PC-9 (cell line): ENCODE data around the gene GP1BB. TPM values are rescaled to one million over a fixed set of nuclear protein-coding genes. Genes with fewer than 3 reads are reported as not detected.

Source experiments
- BruUV-seq: library from RNA; stranded (reverse); fragments of 400-500 nt; replicated peaks from 2 replicates; lab custom pipeline; 2021; lab: Mats Ljungman, UMichigan
- CTCF ChIA-PET: fragments of 300-600 bp; sonication (Branson Sonifier 250); formaldehyde crosslinking; loops from one replicate; lab custom pipeline; 2022; ENCODE audit warnings: antibody characterized with exemption; lab: Charles Lee
- POLR2A ChIA-PET: fragments of 300-600 bp; sonication (Branson Sonifier 250); formaldehyde crosslinking; loops from one replicate; lab custom pipeline; 2022; ENCODE audit warnings: antibody characterized with exemption; ENCODE audit not compliant: unreplicated experiment; lab: Charles Lee
- DNase-seq, 2 experiments: peaks; one replicate each; pipeline versions ENCODE4 v3.0.0 to v3.0.0-alpha.2; 2015 to 2022; ENCODE audit warnings: mixed read lengths in 1 of 2
- H2AFZ ChIP-seq: fragments of 200-600 bp; sonication (generic); 2 replicates; pipeline ENCODE4 v1.8.1; 2017; ENCODE audit warnings: antibody characterized with exemption
- H3F3A ChIP-seq: fragments of 200-600 bp; sonication (generic); 2 replicates; pipeline ENCODE4 v1.8.1; 2017; ENCODE audit warnings: antibody characterized with exemption, mild to moderate bottlenecking, low read depth; ENCODE audit not compliant: insufficient read depth
- H3K27ac ChIP-seq: fragments of 200-600 bp; sonication (generic); 2 replicates; pipeline ENCODE4 v1.6.1; 2016; ENCODE audit warnings: mixed run types
- H3K27me3 ChIP-seq: fragments of 200-600 bp; sonication (generic); 2 replicates; pipeline ENCODE4 v1.6.1; 2016; ENCODE audit warnings: low read depth, mixed run types; ENCODE audit not compliant: insufficient read depth
- H3K36me3 ChIP-seq: fragments of 200-600 bp; sonication (generic); 2 replicates; pipeline ENCODE4 v1.6.1; 2016; ENCODE audit warnings: low read depth, mixed run types
- H3K4me1 ChIP-seq: fragments of 200-600 bp; sonication (generic); replicated peaks from 2 replicates; pipeline ENCODE4 v1.6.1; 2016; ENCODE audit warnings: mixed run types; ENCODE audit not compliant: insufficient read depth
- H3K4me2 ChIP-seq: fragments of 200-600 bp; sonication (generic); 2 replicates; pipeline ENCODE4 v1.6.1; 2017; ENCODE audit warnings: mixed run types
- H3K4me3 ChIP-seq: fragments of 200-600 bp; sonication (generic); 2 replicates; pipeline ENCODE4 v1.6.1; 2016; ENCODE audit warnings: mixed run types
- H3K79me2 ChIP-seq: fragments of 200-600 bp; sonication (generic); 2 replicates; pipeline ENCODE4 v1.6.1; 2017; ENCODE audit warnings: low read depth, mixed run types
- H3K9me2 ChIP-seq: fragments of 200-600 bp; sonication (generic); 2 replicates; pipeline ENCODE4 v1.8.1; 2017; ENCODE audit warnings: mild to moderate bottlenecking; ENCODE audit not compliant: insufficient read depth
- H3K9me3 ChIP-seq: fragments of 200-600 bp; sonication (generic); 2 replicates; pipeline ENCODE4 v1.8.1; 2016; ENCODE audit warnings: low read depth; ENCODE audit not compliant: insufficient read depth
- H4K20me1 ChIP-seq: fragments of 200-600 bp; sonication (generic); 2 replicates; pipeline ENCODE4 v1.8.1; 2017; ENCODE audit not compliant: insufficient read depth
- CTCF ChIP-seq: fragments of 200-600 bp; sonication (generic); conservative IDR thresholded peaks from 2 replicates; pipeline ENCODE4 v1.6.1; 2017; ENCODE audit warnings: mixed run types, antibody characterized with exemption, mild to moderate bottlenecking, moderate library complexity
- EZH2 ChIP-seq: fragments of 200-600 bp; sonication (generic); IDR thresholded peaks from 2 replicates; pipeline ENCODE4 v1.8.0; 2017; ENCODE audit warnings: antibody characterized with exemption, low read depth
- intact Hi-C: fragments of 100-400 bp; cut with micrococcal nuclease; formaldehyde crosslinking; loops from one replicate; pipeline ENCODE4 v1.10.0; 2022; ENCODE audit not compliant: unreplicated experiment
- total RNA-seq: library from RNA; stranded (reverse); gene quantifications from 2 replicates; pipeline ENCODE4 v1.2.3, GENCODE V29; 2021

The GP1BB gene
- total RNA-seq, 1 experiment from 2014 or later: 0.35 TPM

GRCh38 chr22:19737846-19738663 is 14.7 kb downstream of the GP1BB start:
- Histone ChIP-seq H3K36me3 (no peaks in the 10 kb centered on the region), H3K9me3 (no peaks in the 10 kb centered on the region), H3K27ac (no peak overlapping the region), H3K79me2 (no peaks in the 10 kb centered on the region), H3K4me3 (no peak overlapping the region), H2AFZ (no peak overlapping the region), H3K27me3 (no peaks in the 10 kb centered on the region), H3K4me1 (no peaks in the 10 kb centered on the region), H3F3A (no peaks in the 10 kb centered on the region), H4K20me1 (no peaks in the 10 kb centered on the region), H3K4me2 (no peak overlapping the region), H3K9me2 (no peaks in the 10 kb centered on the region)
- DNase-seq: no peak
- no peak for TF ChIP-seq EZH2
- no peak for TF ChIP-seq CTCF
- ChIA-PET POLR2A (no interaction called here), CTCF (no interaction called here)
- intact Hi-C loops: no loop called here
- no TSS peak for BruUV-seq

- TF ChIP-seq CTCF (no peak), EZH2 (no peak)
- no peak overlapping the region for H3K4me2 ChIP-seq
- no peak overlapping the region for H3K4me3 ChIP-seq
- no peaks in the 10 kb centered on the region for H3K79me2 ChIP-seq
- no peaks in the 10 kb centered on the region for H3K36me3 ChIP-seq
- no peaks in the 10 kb centered on the region for H3K9me2 ChIP-seq
- intact Hi-C loops: no loop called here
- DNase-seq: no peak
- no TSS peak for BruUV-seq
- ChIA-PET POLR2A (no interaction called here), CTCF (no interaction called here)
- no peaks in the 10 kb centered on the region for H3K27me3 ChIP-seq
- no peak overlapping the region for H3K27ac ChIP-seq
- H4K20me1 ChIP-seq: no peaks in the 10 kb centered on the region
- H2AFZ ChIP-seq: no peak overlapping the region
- H3F3A ChIP-seq: no peaks in the 10 kb centered on the region
- no peaks in the 10 kb centered on the region for H3K4me1 ChIP-seq
- H3K9me3 ChIP-seq: no peaks in the 10 kb centered on the region
Observed at GRCh38 chr22:19738664-19739447, 15.5 kb downstream of the GP1BB start.

GRCh38 chr22:19739448-19739895 is 16.1 kb downstream of the GP1BB start:
- no peaks in the 10 kb centered on the region for H3K9me2 ChIP-seq
- H3K4me2 ChIP-seq: no peak overlapping the region
- no peaks in the 10 kb centered on the region for H3K27me3 ChIP-seq
- no peak for DNase-seq
- no peaks in the 10 kb centered on the region for H3F3A ChIP-seq
- H3K36me3 ChIP-seq: no peaks in the 10 kb centered on the region
- H4K20me1 ChIP-seq: no peaks in the 10 kb centered on the region
- no TSS peak for BruUV-seq
- POLR2A ChIA-PET: no interaction called here
- no peaks in the 10 kb centered on the region for H3K79me2 ChIP-seq
- no peaks in the 10 kb centered on the region for H3K4me1 ChIP-seq
- no peaks in the 10 kb centered on the region for H3K9me3 ChIP-seq
- CTCF ChIA-PET: no interaction called here
- TF ChIP-seq EZH2 (no peak), CTCF (no peak)
- H2AFZ ChIP-seq: no peak overlapping the region
- H3K27ac ChIP-seq: no peak overlapping the region
- H3K4me3 ChIP-seq: no peak overlapping the region
- intact Hi-C loops: no loop called here
